ENCODE data around the gene OPCML. TPM values are rescaled to one million over a fixed set of nuclear protein-coding genes. Genes with fewer than 3 reads are reported as not detected.

OPCML gene
- total RNA-seq, 4 donors from 2014 or later: not detected

GRCh38 chr11:133134314-133135173, 397.8 kb downstream of the OPCML start:
- H3K9me3 ChIP-seq: no peaks in the 10 kb centered on the region
- no peaks in the 10 kb centered on the region for H3K36me3 ChIP-seq
- peaks cover 6% of the 10 kb centered on the region for H3K27me3 ChIP-seq
- WGBS, 2 donors (ENCODE audit: low coverage in 1 of 2): 17 to 22% methylated on average over 4 to 11 of the region's 11 CpGs
- in situ Hi-C loops (cut with MboI; ENCODE audit: low pct_ligation_motif_present in 1 of 4, low pct_unique_long_range_greater_than_20kb in 1 of 4, low sequenced_read_pairs in 3 of 4): loop anchor here (10.0 to 25.0 kb wide), 3 partner anchors 678 to 700 kb away; no protein-coding TSS in a partner anchor
- peak; percentile 50 for DNase-seq
- H3K27ac ChIP-seq: no peak overlapping the region
- intact Hi-C loops (cut with DNase I; ENCODE audit: low total_unique reads): loop anchor here (5.0 kb wide), 2 partner anchors 403 to 703 kb away; no protein-coding TSS in a partner anchor
- no peak overlapping the region for H3K4me3 ChIP-seq
- H3K4me1 ChIP-seq: no peaks in the 10 kb centered on the region
- TF ChIP-seq CTCF (IDR thresholded peaks at IDR 0.05): peak; percentile 67 to 84 (median 77)
- TF ChIP-seq EP300 (IDR thresholded peaks at IDR 0.05; ENCODE audit: low read depth): no peak
- no peak for TF ChIP-seq POLR2A (IDR thresholded peaks at IDR 0.05)
- no peak for TF ChIP-seq POLR2AphosphoS5 (IDR thresholded peaks at IDR 0.05)

- Histone ChIP-seq H3K36me3 (no peaks in the 10 kb centered on the region), H3K4me3 (no peak overlapping the region), H3K27ac (no peak overlapping the region), H3K4me1 (no peaks in the 10 kb centered on the region), H3K27me3 (peaks cover 6% of the 10 kb centered on the region), H3K9me3 (no peaks in the 10 kb centered on the region)
- DNase-seq: no peak
- no peak for TF ChIP-seq CTCF (IDR thresholded peaks at IDR 0.05)
- no peak for TF ChIP-seq POLR2A (IDR thresholded peaks at IDR 0.05)
- TF ChIP-seq EP300 (IDR thresholded peaks at IDR 0.05; ENCODE audit: low read depth): no peak
- TF ChIP-seq POLR2AphosphoS5 (IDR thresholded peaks at IDR 0.05): no peak
- intact Hi-C loops (cut with DNase I; ENCODE audit: low total_unique reads): loop anchor here (5.0 kb wide), 2 partner anchors 404 to 704 kb away; no protein-coding TSS in a partner anchor
- WGBS, 2 donors (ENCODE audit: low coverage in 1 of 2): 41 to 70% methylated on average over 3 to 4 of the region's 4 CpGs
- in situ Hi-C loops (cut with MboI; ENCODE audit: low pct_ligation_motif_present in 1 of 4, low pct_unique_long_range_greater_than_20kb in 1 of 4, low sequenced_read_pairs in 3 of 4): loop anchor here (10.0 to 25.0 kb wide), 3 partner anchors 679 to 701 kb away; no protein-coding TSS in a partner anchor
These were observed 398.7 kb downstream of the OPCML start for GRCh38 chr11:133133606-133134005.

- TF ChIP-seq EP300 (IDR thresholded peaks at IDR 0.05; ENCODE audit: low read depth) (no peak), POLR2AphosphoS5 (IDR thresholded peaks at IDR 0.05) (no peak), CTCF (IDR thresholded peaks at IDR 0.05) (no peak), POLR2A (IDR thresholded peaks at IDR 0.05) (no peak)
- Histone ChIP-seq H3K9me3 (no peaks in the 10 kb centered on the region), H3K27ac (no peak overlapping the region), H3K27me3 (peaks cover 6% of the 10 kb centered on the region), H3K4me1 (no peaks in the 10 kb centered on the region), H3K36me3 (no peaks in the 10 kb centered on the region), H3K4me3 (no peak overlapping the region)
- in situ Hi-C loops (cut with MboI; ENCODE audit: low pct_ligation_motif_present in 1 of 4, low pct_unique_long_range_greater_than_20kb in 1 of 4, low sequenced_read_pairs in 3 of 4): loop anchor here (10.0 to 25.0 kb wide), 3 partner anchors 679 to 702 kb away; no protein-coding TSS in a partner anchor
- WGBS, 2 donors (ENCODE audit: low coverage in 1 of 2): 56 to 67% methylated on average over 1 to 3 of the region's 3 CpGs
- no peak for DNase-seq
- intact Hi-C loops (cut with DNase I; ENCODE audit: low total_unique reads): loop anchor here (5.0 kb wide), 2 partner anchors 404 to 704 kb away; no protein-coding TSS in a partner anchor
These were observed 399.3 kb downstream of the OPCML start for GRCh38 chr11:133133050-133133449.

- Histone ChIP-seq H3K36me3 (no peaks in the 10 kb centered on the region), H3K27ac (no peak overlapping the region), H3K9me3 (no peaks in the 10 kb centered on the region), H3K4me3 (no peak overlapping the region), H3K4me1 (no peaks in the 10 kb centered on the region), H3K27me3 (peaks cover 7% of the 10 kb centered on the region)
- intact Hi-C loops (cut with DNase I; ENCODE audit: low total_unique reads) (no loop called here), in situ Hi-C loops (cut with MboI; ENCODE audit: low pct_ligation_motif_present in 1 of 4, low pct_unique_long_range_greater_than_20kb in 1 of 4, low sequenced_read_pairs in 3 of 4) (loop anchor here in 1 of 4 donors (25.0 kb wide), 1 partner anchor 685 kb away; no protein-coding TSS in a partner anchor)
- no peak for DNase-seq
- TF ChIP-seq POLR2A (IDR thresholded peaks at IDR 0.05): no peak
- TF ChIP-seq POLR2AphosphoS5 (IDR thresholded peaks at IDR 0.05): no peak
- TF ChIP-seq EP300 (IDR thresholded peaks at IDR 0.05; ENCODE audit: low read depth): no peak
- no peak for TF ChIP-seq CTCF (IDR thresholded peaks at IDR 0.05)
- 80 to 84% methylated on average over 3 to 7 of the region's 7 CpGs for WGBS, 2 donors (ENCODE audit: low coverage in 1 of 2)
These were observed 404.6 kb downstream of the OPCML start for GRCh38 chr11:133127741-133128140.

Data from transverse colon (tissue), 4 donors.